HepG2 (cell line): ENCODE data around the gene C11orf91. TPM values are rescaled to one million over a fixed set of nuclear protein-coding genes. Genes with fewer than 3 reads are reported as not detected.

ENCODE experiments used
- AGO1 ChIP-seq: fragments of 200-400 bp; formaldehyde crosslinking; IDR thresholded peaks from 2 replicates; pipeline ENCODE4 v1.6.1; 2017; ENCODE audit warnings: mild to moderate bottlenecking, low read depth, low read length, moderate library complexity; ENCODE audit not compliant: poor library complexity, severe bottlenecking
- ATF7 ChIP-seq, 2 experiments: fragments of 450-650 bp in 1 of 2; sonication (generic) in 1 of 2; formaldehyde crosslinking in 1 of 2; IDR thresholded peaks; 2 replicates each; pipeline versions ENCODE4 v1.4.0 to v1.6.1; 2016 to 2020; ENCODE audit warnings: antibody characterized with exemption in 1 of 2, mild to moderate bottlenecking in 1 of 2, missing genetic modification reagents in 1 of 2
- ELF1 ChIP-seq: sonication (generic); formaldehyde crosslinking; IDR thresholded peaks from 2 replicates; pipeline ENCODE4 v1.4.0; 2020; ENCODE audit warnings: missing genetic modification reagents
- GABPB1 ChIP-seq: IDR thresholded peaks from 2 replicates; pipeline ENCODE4 v1.6.1; 2016; ENCODE audit warnings: mild to moderate bottlenecking, missing genetic modification reagents, moderate library complexity, missing compliant biosample characterization
- MYC ChIP-seq: sonication (generic); formaldehyde crosslinking; IDR thresholded peaks from 2 replicates; pipeline ENCODE4 v1.9.0; 2021; ENCODE audit warnings: missing genetic modification reagents, borderline replicate concordance
- PAXIP1 ChIP-seq: sonication (generic); formaldehyde crosslinking; conservative IDR thresholded peaks from 2 replicates; pipeline ENCODE4 v1.4.0; 2020; ENCODE audit warnings: mild to moderate bottlenecking, missing genetic modification reagents, moderate library complexity
- PHF21A ChIP-seq: sonication (generic); formaldehyde crosslinking; IDR thresholded peaks from 2 replicates; pipeline ENCODE4 v1.5.0; 2020; ENCODE audit warnings: mild to moderate bottlenecking, missing genetic modification reagents
- SALL1 ChIP-seq: sonication (generic); formaldehyde crosslinking; IDR thresholded peaks from 2 replicates; pipeline ENCODE4 v1.8.0; 2022; ENCODE audit warnings: mild to moderate bottlenecking, missing genetic modification reagents
- SMAD9 ChIP-seq: sonication (generic); formaldehyde crosslinking; IDR thresholded peaks from 2 replicates; pipeline ENCODE4 v1.5.1; 2020; ENCODE audit warnings: mild to moderate bottlenecking, missing genetic modification reagents
- SOX13 ChIP-seq, 3 experiments: fragments of 450-650 bp in 1 of 3; sonication (generic) in 1 of 3; formaldehyde crosslinking in 1 of 3; IDR thresholded peaks in 2 of 3; conservative IDR thresholded peaks in 1 of 3; 2 replicates each; pipeline versions ENCODE4 v1.5.0 to v1.6.1; 2016 to 2020; ENCODE audit warnings: antibody characterized with exemption in 1 of 3, mild to moderate bottlenecking in 1 of 3, missing compliant biosample characterization in 1 of 3, missing genetic modification reagents in 1 of 3, moderate library complexity in 1 of 3
- SP4 ChIP-seq: sonication (generic); formaldehyde crosslinking; IDR thresholded peaks from 2 replicates; pipeline ENCODE4 v1.8.1; 2023; ENCODE audit warnings: mild to moderate bottlenecking, missing genetic modification reagents
- ZFYVE20 ChIP-seq: sonication (generic); formaldehyde crosslinking; IDR thresholded peaks from 2 replicates; pipeline ENCODE4 v1.8.0; 2023; ENCODE audit warnings: low read depth, mild to moderate bottlenecking, moderate library complexity, missing genetic modification reagents, borderline replicate concordance
- ZNF224 ChIP-seq: sonication (generic); formaldehyde crosslinking; IDR thresholded peaks from 2 replicates; pipeline ENCODE4 v1.5.0; 2020; ENCODE audit warnings: mild to moderate bottlenecking, missing genetic modification reagents
- ZNF567 ChIP-seq: sonication (generic); formaldehyde crosslinking; IDR thresholded peaks from 2 replicates; pipeline ENCODE4 v1.8.1; 2023; ENCODE audit warnings: mild to moderate bottlenecking, missing genetic modification reagents, borderline replicate concordance
- ZNF574 ChIP-seq: sonication (generic); formaldehyde crosslinking; IDR thresholded peaks from 2 replicates; pipeline ENCODE4 v1.4.0; 2020; ENCODE audit warnings: missing genetic modification reagents
- ZNF790 ChIP-seq: sonication (generic); formaldehyde crosslinking; IDR thresholded peaks from 2 replicates; pipeline ENCODE4 v1.8.0; 2022; ENCODE audit warnings: missing genetic modification reagents, mild to moderate bottlenecking, borderline replicate concordance
- polyA plus RNA-seq, 8 experiments: library from polyadenylated mRNA; depleted of rRNA in 3 of 8; stranded (reverse) in 7 of 8; unstranded in 1 of 8; fragments of >200 nt; fragmentation: Illumina TruSeq in 4 of 8; extraction: Trizol in 4 of 8; gene quantifications; 2 replicates each; pipeline versions ENCODE4 v1.2.1 to v1.2.3, GENCODE V29; 2011 to 2016; ENCODE audit warnings: low read depth in 4 of 8, missing spikeins in 1 of 8, mixed read lengths in 1 of 8; ENCODE audit not compliant: insufficient read depth in 1 of 8
- total RNA-seq, 5 experiments: library from RNA; depleted of rRNA; stranded (reverse); fragments of >200 nt; fragmentation: Illumina TruSeq; extraction: Trizol; gene quantifications; 2 replicates each; pipeline ENCODE4 v1.2.3, GENCODE V29; 2016; ENCODE audit warnings: low read depth in 1 of 5
- TF ChIP-seq, protein P1 (sequence below): sonication (generic); formaldehyde crosslinking; IDR thresholded peaks from 2 replicates; pipeline ENCODE4 v1.4.0; 2020; ENCODE audit warnings: low read depth, missing genetic modification reagents

Gene C11orf91
- total and polyA plus RNA-seq, 2 of the 13 experiments (the other 11 are each of a cell fraction or from before 2014, with no cell fraction given) = 0.35 TPM; not detected in 1

- TF ChIP-seq ZNF574 (CRISPR knock-in tag) (peak; percentile 21; the same call in 1 of the 2 replicates), SOX13 (IDR thresholded peaks at IDR 0.05) (no peak), SOX13 (CRISPR knock-in tag; conservative IDR thresholded peaks at IDR 0.05 in 1 of 2, IDR thresholded peaks at IDR 0.05 in 1 of 2) (peak in 1 of 2 experiments; percentile 38; a peak in 1 of 4 replicates), ATF7 (IDR thresholded peaks at IDR 0.05) (no peak), ATF7 (CRISPR knock-in tag; IDR thresholded peaks at IDR 0.05) (no peak), ZNF790 (CRISPR knock-in tag) (no peak), SALL1 (CRISPR knock-in tag) (peak; percentile 44; the same call in 1 of the 2 replicates), AGO1 (peak; percentile 31), PAXIP1 (0 out of 2 replicates have a peak, but pooled peaks have one; percentile 19), GABPB1 (peak; percentile 74), ZNF567 (no peak), SP4 (CRISPR knock-in tag) (peak; percentile 95), ZFYVE20 (CRISPR knock-in tag) (no peak), PHF21A (CRISPR knock-in tag) (0 out of 2 replicates have a peak, but pooled peaks have one; percentile 31), ZNF224 (CRISPR knock-in tag) (no peak), MYC (CRISPR knock-in tag) (peak; percentile 29; the same call in 1 of the 2 replicates), SMAD9 (CRISPR knock-in tag) (no peak), ELF1 (CRISPR knock-in tag) (peak; percentile 69)
- TF ChIP-seq, protein P1, sequence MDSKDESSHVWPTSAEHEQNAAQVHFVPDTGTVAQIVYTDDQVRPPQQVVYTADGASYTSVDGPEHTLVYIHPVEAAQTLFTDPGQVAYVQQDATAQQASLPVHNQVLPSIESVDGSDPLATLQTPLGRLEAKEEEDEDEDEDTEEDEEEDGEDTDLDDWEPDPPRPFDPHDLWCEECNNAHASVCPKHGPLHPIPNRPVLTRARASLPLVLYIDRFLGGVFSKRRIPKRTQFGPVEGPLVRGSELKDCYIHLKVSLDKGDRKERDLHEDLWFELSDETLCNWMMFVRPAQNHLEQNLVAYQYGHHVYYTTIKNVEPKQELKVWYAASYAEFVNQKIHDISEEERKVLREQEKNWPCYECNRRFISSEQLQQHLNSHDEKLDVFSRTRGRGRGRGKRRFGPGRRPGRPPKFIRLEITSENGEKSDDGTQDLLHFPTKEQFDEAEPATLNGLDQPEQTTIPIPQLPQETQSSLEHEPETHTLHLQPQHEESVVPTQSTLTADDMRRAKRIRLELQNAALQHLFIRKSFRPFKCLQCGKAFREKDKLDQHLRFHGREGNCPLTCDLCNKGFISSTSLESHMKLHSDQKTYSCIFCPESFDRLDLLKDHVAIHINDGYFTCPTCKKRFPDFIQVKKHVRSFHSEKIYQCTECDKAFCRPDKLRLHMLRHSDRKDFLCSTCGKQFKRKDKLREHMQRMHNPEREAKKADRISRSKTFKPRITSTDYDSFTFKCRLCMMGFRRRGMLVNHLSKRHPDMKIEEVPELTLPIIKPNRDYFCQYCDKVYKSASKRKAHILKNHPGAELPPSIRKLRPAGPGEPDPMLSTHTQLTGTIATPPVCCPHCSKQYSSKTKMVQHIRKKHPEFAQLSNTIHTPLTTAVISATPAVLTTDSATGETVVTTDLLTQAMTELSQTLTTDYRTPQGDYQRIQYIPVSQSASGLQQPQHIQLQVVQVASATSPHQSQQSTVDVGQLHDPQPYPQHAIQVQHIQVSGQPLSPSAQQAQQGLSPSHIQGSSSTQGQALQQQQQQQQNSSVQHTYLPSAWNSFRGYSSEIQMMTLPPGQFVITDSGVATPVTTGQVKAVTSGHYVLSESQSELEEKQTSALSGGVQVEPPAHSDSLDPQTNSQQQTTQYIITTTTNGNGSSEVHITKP = peak; percentile 41; the same call in 1 of the 2 replicates
Observed at GRCh38 chr11:33700502-33701271, at the start of gene C11orf91 (continued).
